GM19452 (cell line): ENCODE data around the gene XRCC5.
"Not testable (repeated sequence)": the region's sequence is repeated elsewhere in the genome, so short reads cannot be mapped to it uniquely, and the experiment has no call there.

Experiments
- ATAC-seq: cut with Tn5 transposase; IDR thresholded peaks from one replicate; pipeline ENCODE4 v1.9.1; 2021; ENCODE audit not compliant: unreplicated experiment

The XRCC5 gene

DNA sequence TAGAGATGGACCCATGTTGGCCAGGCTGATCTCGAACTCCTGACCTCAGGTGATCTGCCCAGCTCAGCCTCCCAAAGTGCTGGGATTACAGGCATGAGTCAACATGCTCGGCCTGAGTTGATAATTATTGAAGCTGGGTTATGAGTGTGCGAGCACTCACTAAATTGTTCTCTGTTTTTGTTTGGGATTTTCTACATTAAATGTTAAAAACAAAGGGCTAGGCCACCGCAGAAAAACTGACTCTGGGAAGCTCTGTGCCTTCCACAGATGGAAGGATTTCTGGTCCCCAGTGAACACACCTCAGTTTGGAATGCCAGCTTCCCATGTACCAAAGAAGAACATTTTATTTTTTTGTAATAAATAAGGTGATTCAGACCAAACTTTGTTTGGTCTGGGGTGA lies 83.0 kb downstream of the XRCC5 start:
- ATAC-seq: no peak

DNA sequence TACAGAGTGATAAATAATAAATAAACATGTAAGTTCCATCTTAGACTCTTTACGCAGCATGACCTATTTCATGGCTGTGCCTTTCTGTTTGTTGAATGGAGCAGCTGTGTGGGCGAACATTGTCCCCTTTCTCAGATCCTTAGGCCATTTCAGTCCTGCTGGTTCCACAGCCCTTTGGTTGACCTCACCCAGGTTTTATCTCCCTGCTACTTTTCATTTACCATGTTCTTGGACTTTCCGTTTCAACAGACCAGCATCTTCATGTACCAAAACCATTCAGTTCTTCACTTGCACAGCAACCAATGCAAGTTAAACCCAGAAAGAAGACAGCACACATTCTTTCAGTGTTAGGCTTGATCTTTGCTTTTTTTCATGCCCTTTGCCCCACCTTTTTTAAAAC lies 83.8 kb downstream of the XRCC5 start:
- no peak for ATAC-seq

DNA sequence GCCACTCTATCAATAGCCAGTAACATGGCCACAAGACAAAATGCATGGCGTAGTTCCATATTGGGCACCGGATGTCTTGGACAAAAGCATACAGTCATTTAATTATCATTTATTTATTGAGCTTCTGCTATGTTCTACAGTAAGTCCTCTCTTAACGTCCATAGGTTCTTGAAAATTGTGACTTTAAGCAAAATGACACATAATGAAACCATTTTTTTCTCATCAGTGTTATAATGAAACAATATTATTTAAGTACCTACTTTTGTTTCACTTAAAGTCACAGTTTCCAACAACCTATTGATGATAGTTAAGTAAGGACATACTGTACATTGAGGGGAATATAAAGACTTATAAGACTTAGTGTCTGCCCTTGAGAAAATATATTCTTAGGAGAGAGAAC lies 84.9 kb downstream of the XRCC5 start:
- ATAC-seq: no peak

- ATAC-seq: no peak
Measured at GRCh38 chr2:216194561-216194960, 85.4 kb downstream of the XRCC5 start.

- no peak for ATAC-seq
Measured at GRCh38 chr2:216195565-216196029, 86.4 kb downstream of the XRCC5 start.

GRCh38 chr2:216201692-216202306 lies 92.7 kb downstream of the XRCC5 start:
- ATAC-seq: no peak

DNA sequence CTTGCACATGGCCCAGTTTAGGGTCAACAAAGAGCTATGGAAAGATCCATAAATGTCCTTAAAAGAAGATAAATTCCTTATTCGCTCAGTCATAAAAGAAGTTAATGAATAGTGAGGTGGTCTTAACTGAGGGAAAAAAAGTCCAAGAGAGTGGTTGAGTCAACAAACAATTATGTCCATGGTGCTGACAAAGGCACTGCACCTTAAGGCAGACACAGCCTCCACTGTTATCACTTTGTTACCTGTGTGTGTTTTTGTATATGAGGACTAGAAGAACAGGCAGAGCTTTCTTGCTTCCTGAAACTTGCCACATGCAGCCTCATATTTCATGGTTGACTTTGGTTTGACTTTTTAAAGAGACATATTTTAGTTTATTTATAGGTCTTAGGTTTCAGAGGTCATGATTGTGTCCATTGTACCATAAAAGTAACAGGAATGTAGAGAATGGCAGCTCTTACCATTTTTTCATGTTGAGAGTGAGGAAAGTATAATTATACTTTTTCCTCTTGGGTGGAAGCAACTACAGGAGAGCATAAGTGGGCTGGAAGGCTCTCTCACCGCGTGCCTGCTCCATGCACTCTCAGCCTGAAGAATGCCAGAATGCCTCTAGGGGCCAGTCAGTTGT lies 93.6 kb downstream of the XRCC5 start:
- no peak for ATAC-seq

- ATAC-seq: peak; percentile 3
Measured at GRCh38 chr2:216205486-216205885, 96.3 kb downstream of the XRCC5 start.

GRCh38 chr2:216206041-216206703 lies 97.0 kb downstream of the XRCC5 start:
- peak; percentile 80 for ATAC-seq

DNA sequence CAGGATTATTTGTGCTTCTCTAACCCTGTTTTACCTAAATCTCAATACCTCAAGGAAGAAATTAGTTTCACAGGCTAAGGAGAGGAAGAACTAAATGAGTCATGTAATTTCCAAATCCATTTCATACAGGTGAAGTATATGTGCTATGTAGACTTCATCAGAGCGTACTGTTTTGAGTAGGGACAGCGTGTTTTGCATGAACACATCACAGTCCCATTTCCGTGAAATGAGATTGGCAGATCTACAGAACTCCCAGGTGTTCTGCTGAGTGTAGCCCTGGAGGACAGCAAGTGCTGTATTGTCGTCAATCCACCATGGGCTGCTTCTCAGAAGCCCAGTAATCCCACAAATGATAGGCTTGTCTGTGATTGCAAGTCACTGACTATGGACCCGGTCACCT lies 97.7 kb downstream of the XRCC5 start:
- peak; percentile 41 for ATAC-seq

- ATAC-seq: not testable (repeated sequence)
Measured at GRCh38 chr2:216208661-216209060, 99.5 kb downstream of the XRCC5 start.

DNA sequence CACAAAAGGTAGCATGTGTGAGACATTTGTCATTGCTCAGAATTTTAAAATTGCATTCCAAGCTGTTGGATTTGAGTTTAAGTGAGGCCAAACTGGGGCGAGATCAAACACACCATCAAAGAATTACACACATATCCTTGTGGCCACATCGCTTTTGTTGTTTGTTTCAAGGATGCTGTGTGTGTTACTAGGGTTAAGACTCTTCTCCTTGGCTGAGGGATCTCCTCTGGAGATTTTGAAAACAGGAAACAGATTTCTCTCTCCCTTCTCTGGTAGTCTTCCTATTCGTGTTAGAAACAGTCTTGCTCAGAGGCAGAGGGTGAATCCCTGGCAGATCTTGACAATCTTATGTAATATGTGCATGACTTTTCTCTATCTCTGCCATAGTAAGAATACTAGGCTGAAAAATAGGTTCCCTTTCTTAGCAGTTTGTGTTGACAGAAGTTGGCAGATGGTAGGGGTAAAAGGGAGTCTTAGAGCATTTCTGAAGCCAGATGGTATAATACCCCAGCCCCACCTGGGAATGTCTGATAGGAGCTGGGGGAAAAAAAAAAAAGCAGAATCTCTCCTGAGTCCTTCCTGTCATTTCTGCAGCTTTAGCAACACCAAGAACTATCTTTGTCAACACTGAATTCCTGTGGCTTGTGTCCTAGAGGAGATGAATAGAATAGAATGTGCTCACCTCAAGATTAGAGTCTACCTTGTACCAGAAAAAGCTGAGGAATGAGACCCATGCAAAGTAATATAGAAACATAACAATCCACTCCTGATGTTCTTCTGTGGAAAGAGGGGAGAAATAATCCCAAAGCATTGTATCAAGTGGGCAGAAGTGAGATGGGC lies 101.8 kb downstream of the XRCC5 start:
- no peak for ATAC-seq

DNA sequence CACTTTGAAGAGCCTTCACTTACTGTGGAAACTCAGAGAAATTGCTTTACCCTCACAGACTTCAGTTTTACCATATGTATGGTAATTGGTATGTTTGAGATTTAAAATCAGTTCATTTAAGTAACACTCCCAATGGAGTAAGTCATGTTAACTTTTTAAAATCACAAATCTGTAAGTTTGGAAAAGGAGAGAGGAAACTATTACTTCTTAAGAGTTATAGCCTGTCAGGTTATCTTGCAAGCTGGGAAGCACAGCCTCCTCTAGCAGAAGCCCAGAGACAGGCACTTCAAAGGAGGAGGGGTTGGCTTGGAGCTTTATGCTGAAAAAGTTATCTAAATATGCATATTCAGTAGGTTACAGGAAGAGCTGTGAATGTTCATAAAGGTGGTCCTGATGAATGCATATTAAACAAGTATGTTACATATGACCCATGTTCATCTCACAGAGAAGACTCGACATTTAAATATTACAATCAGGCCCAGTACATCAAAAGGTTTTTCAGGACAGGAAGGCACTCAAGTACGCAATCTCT lies 102.5 kb downstream of the XRCC5 start:
- ATAC-seq: no peak

- no peak for ATAC-seq
Measured at GRCh38 chr2:216214768-216215167, 105.6 kb downstream of the XRCC5 start.

DNA sequence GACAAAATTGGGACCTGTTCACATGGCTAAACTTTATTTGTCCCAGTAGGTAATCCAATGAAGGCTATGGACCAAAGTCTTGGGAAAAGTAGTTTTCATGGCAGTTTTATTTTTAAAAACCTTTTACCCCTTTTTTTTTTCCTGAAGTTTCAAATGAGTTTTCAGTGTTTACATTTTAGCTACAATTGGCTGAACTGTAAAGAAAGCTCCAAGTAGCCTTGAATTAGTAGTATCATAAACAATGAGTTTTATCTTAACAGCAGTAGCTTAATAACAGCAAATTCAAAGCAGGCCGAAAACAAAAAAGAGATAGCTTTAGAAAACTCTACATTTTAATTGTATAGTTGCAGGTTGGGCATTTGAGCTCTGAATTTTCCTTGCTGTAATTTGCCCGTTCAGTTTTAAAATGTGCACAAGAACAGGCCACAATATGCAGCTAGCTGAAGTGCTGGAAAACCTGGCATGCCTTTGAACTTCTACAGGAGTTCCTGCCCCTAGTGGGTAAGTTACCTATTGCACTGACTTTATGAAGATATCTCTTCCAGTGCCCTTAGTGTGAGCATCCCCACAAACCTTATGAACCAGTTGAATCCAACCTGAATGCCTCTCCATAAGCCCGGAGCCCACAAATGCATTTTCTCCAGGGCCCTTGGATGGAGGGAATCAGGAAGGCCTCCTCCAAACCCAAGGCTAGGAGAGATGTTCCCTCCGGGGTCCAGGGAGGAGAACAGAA lies 106.7 kb downstream of the XRCC5 start:
- no peak for ATAC-seq

DNA sequence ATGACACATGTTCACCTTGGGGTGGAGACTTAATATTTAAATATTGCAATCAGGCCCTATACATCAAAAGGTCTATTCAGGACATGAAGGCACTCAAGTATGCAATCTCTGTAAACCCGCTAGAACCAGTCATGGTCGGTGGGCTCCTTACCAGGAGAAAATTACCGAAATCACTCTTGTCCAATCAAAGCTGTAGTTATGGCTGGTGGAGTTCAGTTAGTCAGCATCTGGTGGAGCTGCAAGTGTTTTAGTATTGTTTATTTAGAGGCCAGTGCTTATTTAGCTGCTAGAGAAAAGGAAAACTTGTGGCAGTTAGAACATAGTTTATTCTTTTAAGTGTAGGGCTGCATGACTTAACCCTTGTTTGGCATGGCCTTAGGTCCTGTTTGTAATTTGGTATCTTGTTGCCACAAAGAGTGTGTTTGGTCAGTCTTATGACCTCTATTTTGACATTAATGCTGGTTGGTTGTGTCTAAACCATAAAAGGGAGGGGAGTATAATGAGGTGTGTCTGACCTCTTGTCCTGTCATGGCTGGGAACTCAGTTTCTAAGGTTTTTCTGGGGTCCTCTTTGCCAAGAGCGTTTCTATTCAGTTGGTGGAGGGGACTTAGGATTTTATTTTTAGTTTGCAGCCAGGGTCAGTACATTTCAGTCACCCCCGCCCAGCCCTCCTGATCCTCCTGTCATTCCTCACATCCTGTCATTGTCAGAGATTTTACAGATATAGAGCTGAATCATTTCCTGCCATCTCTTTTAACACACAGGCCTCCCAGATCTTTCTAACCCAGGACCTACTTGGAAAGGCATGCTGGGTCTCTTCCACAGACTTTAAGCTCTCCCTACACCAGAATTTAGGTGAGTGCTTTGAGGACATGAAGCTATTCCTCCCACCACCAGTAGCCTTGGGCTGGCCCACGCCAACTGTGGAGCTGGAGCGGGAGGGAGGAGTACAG lies 108.1 kb downstream of the XRCC5 start:
- ATAC-seq: peak; percentile 30

DNA sequence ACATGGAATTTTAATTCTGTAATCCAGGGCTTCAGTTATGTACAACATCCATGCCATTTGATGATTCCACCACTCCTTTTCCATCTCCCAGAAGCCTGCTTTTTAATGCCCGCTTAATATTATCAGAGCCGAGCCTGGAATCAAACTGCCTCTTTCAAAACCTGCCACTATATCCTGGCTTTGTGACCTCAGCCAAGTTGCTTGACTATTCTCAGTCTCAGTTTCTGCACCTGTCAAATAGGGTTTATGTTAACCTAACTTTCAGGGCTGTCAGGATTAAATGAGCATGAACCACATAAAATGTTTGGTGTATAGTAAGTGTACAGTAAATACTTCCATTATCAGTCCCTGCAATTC lies 108.7 kb downstream of the XRCC5 start:
- ATAC-seq: peak; percentile 54

DNA sequence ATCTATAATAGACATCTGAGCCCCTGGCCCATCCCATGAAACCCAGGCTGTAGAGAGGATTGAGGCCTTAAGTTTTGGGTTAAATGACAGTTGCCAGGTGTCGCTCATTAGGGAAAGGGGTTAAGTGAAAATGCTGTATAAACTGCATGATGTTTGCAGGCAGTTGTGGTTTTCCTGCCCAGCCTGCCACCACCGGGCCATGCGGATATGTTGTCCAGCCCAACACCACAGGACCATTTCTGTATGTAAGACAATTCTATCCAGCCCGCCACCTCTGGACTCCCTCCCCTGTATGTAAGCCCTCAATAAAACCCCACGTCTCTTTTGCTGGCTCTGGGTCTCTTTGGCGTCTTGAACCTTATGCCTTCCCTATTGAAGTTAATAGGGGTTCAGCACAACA lies 110.7 kb downstream of the XRCC5 start:
- no peak for ATAC-seq

GRCh38 chr2:216220976-216221375 lies 111.8 kb downstream of the XRCC5 start:
- no peak for ATAC-seq

- ATAC-seq: no peak
Measured at GRCh38 chr2:216221811-216222210, 112.7 kb downstream of the XRCC5 start.
